ENCODE results near the gene GCK.
"Not testable (repeated sequence)": the region's sequence is repeated elsewhere in the genome, so short reads cannot be mapped to it uniquely, and the experiment has no call there.

The GCK gene

GRCh38 chr7:44184206-44184872, 4.9 kb downstream of the GCK start:
- TF ChIP-seq CTCF (IDR thresholded peaks at IDR 0.05; ENCODE audit: low read length, missing control alignments) = no peak
- no peak overlapping the region for H3K4me3 ChIP-seq (replicated peaks; ENCODE audit: low read depth, low read length)
- peak; percentile 71 for DNase-seq (ENCODE audit: low read depth)

- no peak for DNase-seq (ENCODE audit: low read depth)
- no peak overlapping the region for H3K4me3 ChIP-seq (replicated peaks; ENCODE audit: low read depth, low read length)
- TF ChIP-seq CTCF (IDR thresholded peaks at IDR 0.05; ENCODE audit: low read length, missing control alignments) = no peak
Measured at GRCh38 chr7:44183386-44183785, 5.9 kb downstream of the GCK start.

- no peak overlapping the region for H3K4me3 ChIP-seq (replicated peaks; ENCODE audit: low read depth, low read length)
- no peak for TF ChIP-seq CTCF (IDR thresholded peaks at IDR 0.05; ENCODE audit: low read length, missing control alignments)
- no peak for DNase-seq (ENCODE audit: low read depth)
Measured at GRCh38 chr7:44182827-44183226, 6.4 kb downstream of the GCK start.

- no peak for TF ChIP-seq CTCF (IDR thresholded peaks at IDR 0.05; ENCODE audit: low read length, missing control alignments)
- no peak overlapping the region for H3K4me3 ChIP-seq (replicated peaks; ENCODE audit: low read depth, low read length)
- DNase-seq (ENCODE audit: low read depth) = no peak
Measured at GRCh38 chr7:44180631-44181030, 8.6 kb downstream of the GCK start.

- no peak for TF ChIP-seq CTCF (IDR thresholded peaks at IDR 0.05; ENCODE audit: low read length, missing control alignments)
- peak; percentile 47 for DNase-seq (ENCODE audit: low read depth)
- H3K4me3 ChIP-seq (replicated peaks; ENCODE audit: low read depth, low read length) = no peak overlapping the region
Measured at GRCh38 chr7:44177570-44178131, 11.6 kb downstream of the GCK start.

- no peak overlapping the region for H3K4me3 ChIP-seq (replicated peaks; ENCODE audit: low read depth, low read length)
- DNase-seq (ENCODE audit: low read depth) = no peak
- TF ChIP-seq CTCF (IDR thresholded peaks at IDR 0.05; ENCODE audit: low read length, missing control alignments) = no peak
Measured at GRCh38 chr7:44176486-44176885, 12.8 kb downstream of the GCK start.

- no peak overlapping the region for H3K4me3 ChIP-seq (replicated peaks; ENCODE audit: low read depth, low read length)
- no peak for TF ChIP-seq CTCF (IDR thresholded peaks at IDR 0.05; ENCODE audit: low read length, missing control alignments)
- DNase-seq (ENCODE audit: low read depth) = no peak
Measured at GRCh38 chr7:44175730-44176129, 13.5 kb downstream of the GCK start.

GRCh38 chr7:44174694-44174948, 14.6 kb downstream of the GCK start:
- H3K4me3 ChIP-seq (replicated peaks; ENCODE audit: low read depth, low read length); DNase-seq (ENCODE audit: low read depth): not testable (repeated sequence)
